Kasumi-1 (cell line): Measurements from ENCODE around the gene SUSD6.

Experiments
- DNase-seq, 2 experiments: peaks; one replicate each; lab custom pipeline; 2025; lab: John Stamatoyannopoulos, UW

SUSD6 gene

GRCh38 chr14:69763761-69764510 lies 152.5 kb downstream of the SUSD6 start:
- peak in 1 of 2 experiments; percentile 28 for DNase-seq
